ENCODE measurements around the gene CYP4A22. TPM values are rescaled to one million over a fixed set of nuclear protein-coding genes. Genes with fewer than 3 reads are reported as not detected.
A peak's percentile ranks its signal among the peaks of the same experiment; 100 is the strongest.
"Not testable (repeated sequence)": the region's sequence is repeated elsewhere in the genome, so short reads cannot be mapped to it uniquely, and the experiment has no call there.

CYP4A22 gene
- polyA plus RNA-seq, 2 of the 4 experiments (the other 2 are of a cell fraction): not detected

DNA sequence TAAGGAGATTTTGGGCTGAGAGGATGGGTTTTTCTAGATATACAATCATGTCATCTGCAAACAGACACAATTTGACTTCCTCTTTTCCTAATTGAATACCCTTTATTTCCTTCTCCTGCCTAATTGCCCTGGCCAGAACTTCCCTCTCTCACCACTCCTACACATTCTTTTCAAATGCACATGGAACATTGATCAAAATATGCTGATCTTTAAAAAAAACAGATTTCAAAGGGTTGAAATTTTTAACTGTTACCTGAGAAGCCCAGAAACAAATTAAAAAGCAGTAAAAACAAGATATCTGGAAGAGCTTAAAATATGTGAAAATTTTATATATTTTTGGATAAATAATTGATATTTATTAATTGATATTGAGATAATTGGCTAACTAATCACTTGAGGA, 12.4 kb upstream of the CYP4A22 start:
- TF ChIP-seq MAFK (IDR thresholded peaks at IDR 0.05; ENCODE audit: partially characterized antibody): peak; percentile 28
- CTCF ChIA-PET; H3K4me2 ChIP-seq; DNase-seq (ENCODE audit: low read depth in 1 of 2, low spot score in 1 of 2); H3K4me1 ChIP-seq; H3K4me3 ChIP-seq; FAIRE-seq; ATAC-seq; H3K27ac ChIP-seq; H3K9me3 ChIP-seq; POLR2A ChIA-PET: not testable (repeated sequence)

GRCh38 chr1:47126997-47127396, 10.2 kb upstream of the CYP4A22 start:
- H3K9me3 ChIP-seq; CTCF ChIA-PET; H3K27ac ChIP-seq; ATAC-seq; H3K4me2 ChIP-seq; FAIRE-seq; H3K4me1 ChIP-seq; H3K4me3 ChIP-seq; POLR2A ChIA-PET; DNase-seq (ENCODE audit: low read depth in 1 of 2, low spot score in 1 of 2): not testable (repeated sequence)
- WGBS (ENCODE audit: missing lambda C conversion rate): 80% methylated on average over 2 of the region's 2 CpGs

DNA sequence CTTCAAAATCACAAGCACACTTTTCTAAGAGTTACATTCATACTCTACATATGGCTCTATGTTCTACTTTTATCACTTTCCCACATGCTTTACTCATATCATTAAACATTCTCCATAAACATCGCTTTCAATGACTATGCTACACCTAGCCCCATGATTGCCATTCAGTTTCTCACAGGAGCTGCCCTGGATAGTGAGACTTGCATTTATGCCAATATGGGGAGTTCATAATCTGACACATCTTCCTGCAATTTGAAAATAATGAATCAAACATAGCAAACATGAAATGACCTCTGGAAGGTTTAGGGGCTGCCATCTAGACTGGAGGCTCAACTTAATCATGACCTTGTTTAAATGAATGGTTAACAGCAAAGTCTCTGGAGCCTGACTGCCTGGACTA, 9.0 kb upstream of the CYP4A22 start:
- WGBS (ENCODE audit: missing lambda C conversion rate): 42% methylated on average over 1 of the region's 1 CpG
- Histone ChIP-seq H3K4me2 (no peak overlapping the region), H3K27ac (no peak overlapping the region), H3K4me1 (no peaks in the 10 kb centered on the region), H3K4me3 (no peak overlapping the region), H3K9me3 (no peaks in the 10 kb centered on the region)
- FAIRE-seq: no peak
- no peak for ATAC-seq
- DNase-seq (ENCODE audit: low read depth in 1 of 2, low spot score in 1 of 2): no peak
- TF ChIP-seq HOXB13 (CRISPR knock-in tag; IDR thresholded peaks at IDR 0.05; ENCODE audit: low read depth) (no peak), KDM1A (IDR thresholded peaks at IDR 0.05; ENCODE audit: low read depth) (no peak), POLR2AphosphoS2 (conservative IDR thresholded peaks at IDR 0.05; ENCODE audit: low read length) (no peak), FOSL2 (IDR thresholded peaks at IDR 0.05) (no peak), FOSL2 (CRISPR knock-in tag; IDR thresholded peaks at IDR 0.05) (no peak), USF2 (IDR thresholded peaks at IDR 0.05) (no peak), EP300 (IDR thresholded peaks at IDR 0.05) (no peak), MAFK (IDR thresholded peaks at IDR 0.05; ENCODE audit: partially characterized antibody) (no peak), MAZ (IDR thresholded peaks at IDR 0.05; ENCODE audit: borderline replicate concordance, low read depth, low read length) (no peak), KDM5A (IDR thresholded peaks at IDR 0.05) (no peak), EHMT2 (IDR thresholded peaks at IDR 0.05; ENCODE audit: low read depth) (no peak), ZSCAN20 (CRISPR knock-in tag; IDR thresholded peaks at IDR 0.05) (no peak), NFE2L2 (conservative IDR thresholded peaks at IDR 0.05; ENCODE audit: low read length) (no peak), HOXA7 (CRISPR knock-in tag; IDR thresholded peaks at IDR 0.05) (no peak), CHD2 (IDR thresholded peaks at IDR 0.05; ENCODE audit: low read length, partially characterized antibody) (no peak), HEYL (CRISPR knock-in tag; IDR thresholded peaks at IDR 0.05) (no peak)
- TF ChIP-seq, protein P1, sequence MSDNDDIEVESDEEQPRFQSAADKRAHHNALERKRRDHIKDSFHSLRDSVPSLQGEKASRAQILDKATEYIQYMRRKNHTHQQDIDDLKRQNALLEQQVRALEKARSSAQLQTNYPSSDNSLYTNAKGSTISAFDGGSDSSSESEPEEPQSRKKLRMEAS (IDR thresholded peaks at IDR 0.05): no peak
- TF ChIP-seq, protein P2, sequence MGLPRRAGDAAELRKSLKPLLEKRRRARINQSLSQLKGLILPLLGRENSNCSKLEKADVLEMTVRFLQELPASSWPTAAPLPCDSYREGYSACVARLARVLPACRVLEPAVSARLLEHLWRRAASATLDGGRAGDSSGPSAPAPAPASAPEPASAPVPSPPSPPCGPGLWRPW (IDR thresholded peaks at IDR 0.05): no peak
- CTCF ChIA-PET: no interaction called here
- POLR2A ChIA-PET: no interaction called here

- CTCF ChIA-PET; H3K4me3 ChIP-seq; H3K9me3 ChIP-seq; FAIRE-seq; H3K4me1 ChIP-seq; H3K4me2 ChIP-seq; POLR2A ChIA-PET; DNase-seq (ENCODE audit: low read depth in 1 of 2, low spot score in 1 of 2); H3K27ac ChIP-seq; ATAC-seq: not testable (repeated sequence)
- WGBS (ENCODE audit: missing lambda C conversion rate): 2% methylated on average over 2 of the region's 2 CpGs
These were observed 8.4 kb upstream of the CYP4A22 start for GRCh38 chr1:47128854-47129253.

GRCh38 chr1:47129489-47130230, 7.6 kb upstream of the CYP4A22 start:
- DNase-seq (ENCODE audit: low read depth in 1 of 2, low spot score in 1 of 2); H3K27ac ChIP-seq; H3K4me2 ChIP-seq; POLR2A ChIA-PET; H3K4me3 ChIP-seq; ATAC-seq; H3K9me3 ChIP-seq; FAIRE-seq; H3K4me1 ChIP-seq: not testable (repeated sequence)
- CTCF ChIA-PET: interaction anchor here (0.6 kb wide), 1 partner anchor 1833 kb away, joined by 3 read pairs; no protein-coding TSS in a partner anchor
- 45% methylated on average over 8 of the region's 8 CpGs for whole genome bisulfite sequencing (ENCODE audit: missing lambda C conversion rate)

DNA sequence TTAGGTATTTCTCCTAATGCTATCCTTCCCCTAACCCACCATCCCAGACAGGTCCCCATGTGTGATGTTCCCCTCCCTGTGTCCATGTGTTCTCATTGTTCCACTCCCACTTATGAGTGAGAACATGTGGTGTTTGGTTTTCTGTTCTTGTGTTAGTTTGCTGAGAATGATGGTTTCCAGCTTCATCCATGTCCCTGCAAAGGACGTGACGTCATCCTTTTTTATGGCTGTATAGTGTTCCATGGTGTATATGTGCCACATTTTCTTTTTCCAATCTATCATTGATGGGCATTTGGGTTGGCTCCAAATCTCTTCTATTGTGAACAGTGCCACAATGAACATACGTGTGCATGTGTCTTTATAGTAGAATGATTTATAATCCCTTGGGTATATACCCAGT, 4.6 kb upstream of the CYP4A22 start:
- ATAC-seq; CTCF ChIA-PET; FAIRE-seq; H3K27ac ChIP-seq; H3K9me3 ChIP-seq; DNase-seq (ENCODE audit: low read depth in 1 of 2, low spot score in 1 of 2); H3K4me1 ChIP-seq; POLR2A ChIA-PET; H3K4me2 ChIP-seq; H3K4me3 ChIP-seq: not testable (repeated sequence)
- 42% methylated on average over 3 of the region's 3 CpGs for WGBS (ENCODE audit: missing lambda C conversion rate)

Data from A549 (cell line).